H1 (cell line): ENCODE results near the gene FGD6. TPM values are rescaled to one million over a fixed set of nuclear protein-coding genes. Genes with fewer than 3 reads are reported as not detected.

Experiments
- CTCF ChIA-PET: fragments of 300-600 bp; sonication (Branson Sonifier 250); formaldehyde crosslinking; loops from one replicate; lab custom pipeline; 2021; ENCODE audit not compliant: partially characterized antibody; lab: Charles Lee
- POLR2A ChIA-PET: fragments of 300-600 bp; sonication (Branson Sonifier 250); formaldehyde crosslinking; loops from one replicate; lab custom pipeline; 2021; ENCODE audit warnings: inconsistent platforms; ENCODE audit not compliant: partially characterized antibody; lab: Charles Lee
- DNase-seq, 2 experiments: peaks; one replicate each; pipeline versions ENCODE4 v3.0.0 to v3.0.0-alpha.2; 2010 to 2022; ENCODE audit warnings: low spot score in 2 of 2, low read depth in 1 of 2, mixed read lengths in 1 of 2
- FAIRE-seq: peaks from 2 replicates; lab custom pipeline; 2011; peaks lifted over from hg19 to GRCh38; lab: Jason Lieb, UNC
- H2AFZ ChIP-seq: 2 replicates; pipeline ENCODE4 v1.8.1; 2012; ENCODE audit warnings: low read length, inconsistent platforms
- H2AK5ac ChIP-seq: 2 replicates; pipeline ENCODE4 v1.6.1; 2013; ENCODE audit warnings: low read depth, low read length
- H2BK120ac ChIP-seq: replicated peaks from 2 replicates; pipeline ENCODE3; 2013; ENCODE audit warnings: low read depth, low read length, inconsistent platforms
- H2BK12ac ChIP-seq: 2 replicates; pipeline ENCODE4 v1.6.1; 2013; ENCODE audit warnings: low read depth, low read length
- H2BK15ac ChIP-seq: 2 replicates; pipeline ENCODE4 v1.6.1; 2013; ENCODE audit warnings: low read length
- H2BK20ac ChIP-seq: 2 replicates; pipeline ENCODE4 v1.6.1; 2013; ENCODE audit warnings: low read length
- H2BK5ac ChIP-seq: 2 replicates; pipeline ENCODE4 v1.6.1; 2013; ENCODE audit warnings: low read depth, low read length
- H3K14ac ChIP-seq: 2 replicates; pipeline ENCODE4 v1.6.1; 2013; ENCODE audit warnings: inconsistent platforms; ENCODE audit not compliant: insufficient read length
- H3K18ac ChIP-seq: 2 replicates; pipeline ENCODE4 v1.6.1; 2013; ENCODE audit warnings: low read length; ENCODE audit errors: extremely low read depth
- H3K23ac ChIP-seq: 2 replicates; pipeline ENCODE4 v1.6.1; 2013; ENCODE audit warnings: inconsistent platforms; ENCODE audit not compliant: insufficient read length
- H3K23me2 ChIP-seq: 2 replicates; pipeline ENCODE4 v1.6.1; 2013; ENCODE audit warnings: low read depth, low read length
- H3K27ac ChIP-seq: 2 replicates; pipeline ENCODE4 v1.6.1; 2011; ENCODE audit warnings: low read depth, low read length, inconsistent platforms
- H3K27me3 ChIP-seq, 4 experiments: replicated peaks in 1 of 4; 1 replicate in 1 of 4; 2 replicates in 3 of 4; pipeline versions ENCODE4 v1.6.1 to v1.8.1; 2011 to 2013; ENCODE audit warnings: low read length in 3 of 4, mild to moderate bottlenecking in 3 of 4, inconsistent platforms in 2 of 4, mixed read lengths in 2 of 4, moderate library complexity in 1 of 4; ENCODE audit not compliant: control insufficient read depth in 3 of 4, insufficient read depth in 3 of 4; ENCODE audit errors: extremely low read depth in 1 of 4
- H3K36me3 ChIP-seq, 4 experiments: 2 replicates each; pipeline versions ENCODE4 v1.6.1 to v1.8.1; 2011 to 2013; ENCODE audit warnings: mild to moderate bottlenecking in 4 of 4, low read length in 3 of 4, moderate library complexity in 2 of 4, control low read depth in 1 of 4, inconsistent platforms in 1 of 4; ENCODE audit not compliant: insufficient read depth in 4 of 4, control insufficient read depth in 2 of 4
- H3K4ac ChIP-seq: replicated peaks from 2 replicates; pipeline ENCODE3; 2013; ENCODE audit warnings: low read length, low read depth, mixed read lengths, inconsistent platforms; ENCODE audit not compliant: insufficient read length
- H3K4me1 ChIP-seq, 4 experiments: replicated peaks in 1 of 4; 1 replicate in 1 of 4; 2 replicates in 3 of 4; pipeline versions ENCODE4 v1.6.1 to v1.8.1; 2011 to 2013; ENCODE audit warnings: low read length in 3 of 4, inconsistent platforms in 2 of 4, mixed read lengths in 1 of 4; ENCODE audit not compliant: insufficient read depth in 4 of 4, control insufficient read depth in 3 of 4
- H3K4me2 ChIP-seq, 2 experiments: 2 replicates each; pipeline versions ENCODE4 v1.6.1 to v1.8.1; 2011 to 2013; ENCODE audit warnings: low read depth in 2 of 2, low read length in 2 of 2, control low read depth in 1 of 2, inconsistent platforms in 1 of 2, mild to moderate bottlenecking in 1 of 2; ENCODE audit not compliant: insufficient read depth in 1 of 2
- H3K4me3 ChIP-seq, 4 experiments: fragments of 200-600, 300-600 bp in 1 of 4; sonication (generic), shearing (Covaris generic), sonication (Bioruptor Twin) in 1 of 4; 2 replicates each; pipeline versions ENCODE4 v1.5.1 to v1.8.1; 2011 to 2016; ENCODE audit warnings: low read length in 4 of 4, low read depth in 3 of 4, control low read depth in 2 of 4, inconsistent platforms in 2 of 4, mild to moderate bottlenecking in 2 of 4, mixed read lengths in 1 of 4, moderate library complexity in 1 of 4; ENCODE audit not compliant: insufficient read depth in 2 of 4; ENCODE audit errors: extremely low read depth in 1 of 4
- H3K56ac ChIP-seq: replicated peaks from 2 replicates; pipeline ENCODE3; 2013; ENCODE audit warnings: low read depth, mild to moderate bottlenecking, mixed read lengths, low read length, inconsistent platforms; ENCODE audit not compliant: insufficient read length
- H3K79me1 ChIP-seq: 2 replicates; pipeline ENCODE4 v1.6.1; 2013; ENCODE audit warnings: low read depth, low read length, control low read depth
- H3K79me2 ChIP-seq, 2 experiments: 2 replicates each; pipeline versions ENCODE4 v1.6.1 to v1.8.1; 2012 to 2013; ENCODE audit warnings: low read length in 2 of 2, mild to moderate bottlenecking in 2 of 2, inconsistent platforms in 1 of 2; ENCODE audit not compliant: insufficient read depth in 2 of 2, control insufficient read depth in 1 of 2
- H3K9ac ChIP-seq, 4 experiments: replicated peaks in 1 of 4; 1 replicate in 1 of 4; 2 replicates in 3 of 4; pipeline versions ENCODE4 v1.6.1 to v1.8.1; 2011 to 2013; ENCODE audit warnings: low read depth in 3 of 4, low read length in 3 of 4, control low read depth in 2 of 4, mild to moderate bottlenecking in 2 of 4, moderate library complexity in 2 of 4, inconsistent platforms in 1 of 4; ENCODE audit errors: extremely low read depth in 1 of 4
- H3K9me3 ChIP-seq, 2 experiments: 2 replicates each; pipeline versions ENCODE4 v1.6.1 to v1.8.1; 2012 to 2013; ENCODE audit warnings: mild to moderate bottlenecking in 2 of 2, moderate library complexity in 2 of 2, control low read depth in 1 of 2, inconsistent platforms in 1 of 2, low read depth in 1 of 2, low read length in 1 of 2, mixed read lengths in 1 of 2; ENCODE audit not compliant: insufficient read depth in 2 of 2
- H4K20me1 ChIP-seq, 2 experiments: replicated peaks in 1 of 2; 2 replicates each; pipeline versions ENCODE3 to v1.8.1; 2011 to 2013; ENCODE audit warnings: inconsistent platforms in 2 of 2, low read length in 2 of 2, mild to moderate bottlenecking in 1 of 2; ENCODE audit not compliant: insufficient read depth in 2 of 2, control insufficient read depth in 1 of 2
- H4K5ac ChIP-seq: 2 replicates; pipeline ENCODE4 v1.6.1; 2013; ENCODE audit warnings: low read length, low read depth, mixed read lengths, inconsistent platforms; ENCODE audit not compliant: insufficient read length
- H4K8ac ChIP-seq: 2 replicates; pipeline ENCODE4 v1.8.0; 2013; ENCODE audit warnings: mild to moderate bottlenecking, moderate library complexity, low read length, inconsistent platforms; ENCODE audit not compliant: insufficient read depth; ENCODE audit errors: extremely low read depth
- H4K91ac ChIP-seq: replicated peaks from 2 replicates; pipeline ENCODE3; 2013; ENCODE audit warnings: low read length, mixed read lengths, inconsistent platforms; ENCODE audit not compliant: insufficient read length
- BACH1 ChIP-seq: IDR thresholded peaks from 2 replicates; pipeline ENCODE4 v1.6.1; 2012; ENCODE audit warnings: low read length, improper control_type of control experiment
- CHD2 ChIP-seq: IDR thresholded peaks from 2 replicates; pipeline ENCODE4 v1.6.1; 2012; ENCODE audit warnings: low read length, improper control_type of control experiment
- MAFK ChIP-seq: IDR thresholded peaks from 2 replicates; pipeline ENCODE4 v1.6.1; 2012; ENCODE audit warnings: low read depth, mild to moderate bottlenecking, improper control_type of control experiment, low read length
- WGBS, 2 experiments: shearing (Covaris generic) in 1 of 2; methylation state at CpG; one replicate each; pipeline versions ENCODE4 v1.1.6 to v1.1.7; 2013 to 2015; ENCODE audit warnings: low lambda C conversion rate in 2 of 2, mixed read lengths in 2 of 2, inconsistent platforms in 1 of 2, low coverage in 1 of 2, missing lambda C conversion rate in 1 of 2; ENCODE audit not compliant: insufficient replicate concordance in 2 of 2, insufficient coverage in 1 of 2, insufficient read length in 1 of 2; ENCODE audit errors: extremely low coverage in 1 of 2, missing lambda C conversion rate in 1 of 2; 5-methylcytosine and 5-hydroxymethylcytosine counted together
- polyA plus RNA-seq, 7 experiments: library from polyadenylated mRNA; depleted of rRNA in 3 of 7; stranded (reverse) in 5 of 7; unstranded in 2 of 7; fragments of >200 nt in 5 of 7; fragments of 200-250 nt in 2 of 7; gene quantifications; 1 replicate in 5 of 7; 2 replicates in 1 of 7; 4 replicates in 1 of 7; pipeline versions ENCODE4 v1.2.1 to v1.2.3, GENCODE V29; 2011 to 2013; ENCODE audit warnings: missing spikeins in 2 of 7, mixed read lengths in 2 of 7
- total RNA-seq: library from RNA; stranded (reverse); fragmentation: NEBNext Ultra II Directional; extraction: Animal tissue kit (Norgen Biotek cat#: 25700); gene quantifications from 2 replicates; pipeline ENCODE4 v1.2.1, GENCODE V29; 2021

FGD6 gene
- total and polyA plus RNA-seq, 2 of the 8 experiments (the other 6 are each of a cell fraction or from before 2014, with no cell fraction given) = 12.2 to 24.3 TPM

DNA sequence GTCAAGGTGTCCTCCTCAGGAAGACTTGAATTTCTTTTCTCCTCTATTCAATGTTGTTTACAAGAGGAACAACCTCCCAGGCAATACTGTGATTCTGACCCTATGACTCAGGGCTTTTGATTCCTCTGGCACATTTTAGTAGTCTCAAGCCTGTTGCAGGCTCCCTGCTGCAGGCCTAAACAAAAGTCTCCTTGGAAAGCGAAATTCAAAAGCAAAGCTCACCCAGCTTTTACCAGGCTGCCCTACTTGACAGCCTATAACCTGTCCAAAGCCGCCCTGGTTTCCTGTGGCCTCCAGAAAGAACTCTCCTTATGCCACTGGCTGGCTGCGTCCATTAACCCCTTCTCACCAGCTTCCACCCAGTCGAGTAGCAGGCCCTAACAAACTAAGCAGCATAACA, 11.6 kb downstream of the FGD6 start:
- Histone ChIP-seq H3K79me1 (no peaks in the 10 kb centered on the region; the same call in 1 of the 2 replicates), H2BK15ac (no peak overlapping the region)
- TF ChIP-seq CHD2 = no peak
- peak; percentile 52; the same call in 1 of the 2 replicates for TF ChIP-seq BACH1
- TF ChIP-seq MAFK = peak; percentile 64
- TF ChIP-seq, all 59 proteins: peak for 2
- H3K4ac ChIP-seq = no peak overlapping the region
- peak overlapping the region; percentile 71; the same call in 1 of the 2 replicates for H3K27ac ChIP-seq
- no peak overlapping the region for H3K56ac ChIP-seq
- no peaks in the 10 kb centered on the region for H4K20me1 ChIP-seq
- peak overlapping the region; percentile 4 to 44; a peak in 2 of 4 replicates for H3K4me2 ChIP-seq
- no peak overlapping the region for H2BK20ac ChIP-seq
- no peak overlapping the region for H4K91ac ChIP-seq
- H3K27me3 ChIP-seq = no peaks in the 10 kb centered on the region
- 23% methylated on average over 4 of the region's 4 CpGs; no CpG with 5 or more reads in 1 of the 2 experiments for WGBS, 2 experiments
- H3K9me3 ChIP-seq = no peaks in the 10 kb centered on the region
- no peak for FAIRE-seq
- DNase-seq = no peak
- no peak overlapping the region for H2AFZ ChIP-seq
- H3K36me3 ChIP-seq = peaks cover 0 to 9% (median 1%) of the 10 kb centered on the region in 4 experiments; a peak in 3 of 8 replicates
- no peak overlapping the region for H4K8ac ChIP-seq
- peak overlapping the region; percentile 71 for H2BK5ac ChIP-seq
- peak overlapping the region; percentile 88 for H2BK12ac ChIP-seq
- ChIA-PET CTCF (interaction anchor here (1.2 to 1.8 kb wide), 2 partner anchors 8 to 12 kb away, joined by 4 to 6 read pairs; partner anchors contain the start of genes FGD6 and VEZT), POLR2A (interaction anchor here (0.6 to 7.7 kb wide), 2 partner anchors 13 to 107 kb away, joined by 3 to 89 read pairs; partner anchors contain the start of genes FGD6 and VEZT)
- no peak overlapping the region for H2BK120ac ChIP-seq
- no peak overlapping the region for H3K23ac ChIP-seq
- H3K4me1 ChIP-seq = peaks cover 2 to 44% (median 26%) of the 10 kb centered on the region in 4 experiments
- H4K5ac ChIP-seq = no peak overlapping the region
- peaks cover 0 to 80% of the 10 kb centered on the region in 2 experiments; a peak in 3 of 4 replicates for H3K79me2 ChIP-seq
- peak overlapping the region in 1 of 4 experiments; percentile 38; a peak in 2 of 7 replicates for H3K9ac ChIP-seq
- H3K4me3 ChIP-seq = peak overlapping the region in 1 of 4 experiments; percentile 20; a peak in 1 of 8 replicates
- no peaks in the 10 kb centered on the region for H3K23me2 ChIP-seq
- no peak overlapping the region for H2AK5ac ChIP-seq
- H3K14ac ChIP-seq = no peak overlapping the region
- H3K18ac ChIP-seq = peak overlapping the region; percentile 54; the same call in 1 of the 2 replicates
